ENCODE results near the gene XIRP2.

XIRP2 gene

DNA sequence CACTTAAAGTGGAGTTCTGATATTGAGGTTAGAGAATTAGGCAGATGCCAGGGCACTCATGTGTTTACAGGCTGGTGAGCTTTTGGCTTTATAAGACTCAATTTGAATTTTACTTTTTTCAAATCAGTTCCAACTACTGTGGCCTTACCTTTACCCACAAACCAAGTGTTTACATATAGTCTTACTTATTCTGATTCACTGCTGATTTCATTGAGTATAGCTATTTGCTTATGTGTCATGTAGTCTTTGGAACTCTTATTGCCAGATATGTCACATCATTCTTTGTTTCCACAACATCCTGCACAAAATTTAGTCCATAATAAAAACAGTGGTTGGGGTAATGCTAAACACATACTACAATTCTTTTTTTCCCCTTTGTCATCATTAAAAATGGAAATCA, 96.5 kb downstream of the XIRP2 start:
- no peaks in the 10 kb centered on the region for H3K27me3 ChIP-seq
- no peak for TF ChIP-seq CTCF (IDR thresholded peaks at IDR 0.05)

GRCh38 chr2:166994588-166995336, 106.5 kb downstream of the XIRP2 start:
- Histone ChIP-seq H3K36me3 (no peaks in the 10 kb centered on the region), H3K27me3 (no peaks in the 10 kb centered on the region), H3K4me3 (ENCODE audit: low read depth in 1 of 2, low read length in 1 of 2) (no peak overlapping the region), H3K9me3 (no peaks in the 10 kb centered on the region), H3K4me1 (ENCODE audit: control insufficient read depth in 1 of 2, insufficient read depth in 1 of 2, low read depth in 1 of 2, low read length in 1 of 2) (no peaks in the 10 kb centered on the region), H3K27ac (no peak overlapping the region)
- TF ChIP-seq CTCF (IDR thresholded peaks at IDR 0.05) = no peak

More for the DNA sequence above, 96.5 kb downstream of the XIRP2 start:
- Histone ChIP-seq H3K36me3 (no peaks in the 10 kb centered on the region), H3K4me1 (ENCODE audit: control insufficient read depth in 1 of 2, insufficient read depth in 1 of 2, low read depth in 1 of 2, low read length in 1 of 2) (no peaks in the 10 kb centered on the region), H3K4me3 (ENCODE audit: low read depth in 1 of 2, low read length in 1 of 2) (no peak overlapping the region), H3K9me3 (no peaks in the 10 kb centered on the region), H3K27ac (no peak overlapping the region)

DNA sequence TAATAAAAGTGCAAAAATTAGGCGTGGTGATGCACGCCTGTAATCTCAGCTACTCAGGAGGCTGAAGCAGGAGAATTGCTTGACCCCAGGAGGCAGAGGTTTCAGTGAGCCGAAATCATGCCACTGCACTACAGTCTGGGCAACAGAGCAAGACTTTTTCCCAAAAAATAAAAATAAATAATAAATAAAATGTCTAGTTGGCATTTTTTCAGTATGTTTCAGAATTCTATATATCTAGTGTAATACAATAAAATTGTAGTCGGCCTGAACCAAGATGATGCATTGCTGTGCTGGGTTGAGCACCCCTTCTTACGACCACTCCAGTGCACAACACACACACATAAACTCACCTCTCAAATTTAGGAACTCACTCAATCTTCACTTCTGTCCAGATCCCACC, 108.2 kb downstream of the XIRP2 start:
- Histone ChIP-seq H3K9me3 (no peaks in the 10 kb centered on the region), H3K4me3 (ENCODE audit: low read depth in 1 of 2, low read length in 1 of 2) (no peak overlapping the region), H3K4me1 (ENCODE audit: control insufficient read depth in 1 of 2, insufficient read depth in 1 of 2, low read depth in 1 of 2, low read length in 1 of 2) (no peaks in the 10 kb centered on the region), H3K27ac (no peak overlapping the region), H3K27me3 (no peaks in the 10 kb centered on the region), H3K36me3 (no peaks in the 10 kb centered on the region)
- no peak for TF ChIP-seq CTCF (IDR thresholded peaks at IDR 0.05)

DNA sequence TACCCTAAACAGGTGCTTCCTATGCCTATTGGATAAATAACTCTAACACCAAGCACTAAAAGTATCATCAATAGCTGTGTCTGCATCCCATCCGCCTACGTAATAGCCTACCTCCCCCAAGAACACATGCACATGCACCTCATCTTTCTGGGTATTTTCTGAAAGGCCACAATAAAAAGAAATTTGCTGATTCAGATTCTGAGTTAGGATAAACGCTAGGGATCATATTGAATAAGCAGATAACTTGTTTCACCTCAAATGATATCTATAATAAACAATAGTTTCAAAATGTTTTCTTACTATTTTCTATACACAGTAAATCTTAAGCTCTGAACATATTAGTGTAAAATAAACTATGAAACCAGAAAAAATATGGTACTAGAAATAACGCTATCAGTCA, 112.9 kb downstream of the XIRP2 start:
- no peak overlapping the region for H3K27ac ChIP-seq
- H3K4me3 ChIP-seq (ENCODE audit: low read depth in 1 of 2, low read length in 1 of 2) = no peak overlapping the region
- H3K9me3 ChIP-seq = no peaks in the 10 kb centered on the region
- H3K27me3 ChIP-seq = no peaks in the 10 kb centered on the region
- no peaks in the 10 kb centered on the region for H3K4me1 ChIP-seq (ENCODE audit: control insufficient read depth in 1 of 2, insufficient read depth in 1 of 2, low read depth in 1 of 2, low read length in 1 of 2)
- no peaks in the 10 kb centered on the region for H3K36me3 ChIP-seq
- no peak for TF ChIP-seq CTCF (IDR thresholded peaks at IDR 0.05)

DNA sequence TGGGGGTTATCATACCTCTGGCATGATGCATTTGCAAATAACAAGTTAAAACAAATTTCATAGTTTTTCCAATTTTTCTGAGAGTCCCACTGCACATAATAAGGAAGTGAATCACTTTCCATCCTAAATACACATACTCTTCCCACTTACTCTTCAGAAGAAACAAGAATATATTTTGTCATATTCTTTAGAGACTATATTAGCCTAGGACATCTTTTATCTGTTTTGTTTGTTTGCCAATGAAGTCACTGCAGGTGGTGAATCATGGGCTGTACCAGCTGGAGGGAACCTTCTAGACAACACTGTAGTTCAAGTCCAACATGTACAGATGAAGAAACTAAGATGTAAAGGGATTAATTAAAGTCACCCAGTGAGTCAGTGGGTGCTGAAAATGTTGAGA, 116.8 kb downstream of the XIRP2 start:
- Histone ChIP-seq H3K27ac (no peak overlapping the region), H3K4me1 (ENCODE audit: control insufficient read depth in 1 of 2, insufficient read depth in 1 of 2, low read depth in 1 of 2, low read length in 1 of 2) (no peaks in the 10 kb centered on the region), H3K27me3 (no peaks in the 10 kb centered on the region), H3K36me3 (no peaks in the 10 kb centered on the region), H3K9me3 (no peaks in the 10 kb centered on the region), H3K4me3 (ENCODE audit: low read depth in 1 of 2, low read length in 1 of 2) (no peak overlapping the region)
- TF ChIP-seq CTCF (IDR thresholded peaks at IDR 0.05) = no peak

Data from neutrophil (primary cell).